ENCODE results near the gene HJV. TPM values are rescaled to one million over a fixed set of nuclear protein-coding genes. Genes with fewer than 3 reads are reported as not detected.

Gene HJV
- total RNA-seq, 1 experiment from 2014 or later = not detected

- Histone ChIP-seq H4K20me1 (ENCODE audit: control insufficient read depth, insufficient read depth, insufficient read length) (no peaks in the 10 kb centered on the region), H3K79me1 (ENCODE audit: insufficient read depth, low read depth, low read length, poor library complexity, severe bottlenecking) (no peaks in the 10 kb centered on the region), H3K27me3 (ENCODE audit: insufficient read depth, low read length) (no peaks in the 10 kb centered on the region), H3K27ac (ENCODE audit: insufficient read length, low read depth, low read length) (no peak overlapping the region), H3K4ac (ENCODE audit: low read depth, low read length) (no peak overlapping the region), H4K8ac (replicated peaks; ENCODE audit: insufficient read length, low read depth, low read length) (no peak overlapping the region), H3K23ac (ENCODE audit: insufficient read length, low read depth, low read length) (no peak overlapping the region), H3K23me2 (ENCODE audit: insufficient read length, low read depth, low read length, poor library complexity, severe bottlenecking) (peaks cover 6% of the 10 kb centered on the region), H3K4me1 (ENCODE audit: insufficient read depth, low read length) (no peaks in the 10 kb centered on the region), H2BK120ac (ENCODE audit: low read depth, low read length, poor library complexity, severe bottlenecking) (no peak overlapping the region), H2BK5ac (ENCODE audit: insufficient read length, low read length) (no peak overlapping the region), H2BK20ac (ENCODE audit: low read depth, low read length, poor library complexity, severe bottlenecking) (no peak overlapping the region), H3T11ph (ENCODE audit: low read length) (no peak overlapping the region), H2BK15ac (ENCODE audit: low read depth, low read length) (no peak overlapping the region), H2BK12ac (ENCODE audit: insufficient read length, low read depth, low read length) (no peak overlapping the region), H3K56ac (ENCODE audit: insufficient read length, low read depth, low read length) (no peak overlapping the region), H3K18ac (ENCODE audit: insufficient read length, low read depth, low read length) (no peak overlapping the region), H3K4me2 (ENCODE audit: insufficient read depth, insufficient read length, low read length) (peak overlapping the region; percentile 67), H3K14ac (ENCODE audit: insufficient read depth, low read length) (no peak overlapping the region), H3K9me3 (ENCODE audit: control insufficient read depth, low read depth, low read length) (no peaks in the 10 kb centered on the region), H3K79me2 (ENCODE audit: insufficient read depth, low read length) (no peaks in the 10 kb centered on the region), H2AK5ac (ENCODE audit: insufficient read length, low read length) (no peak overlapping the region), H3K9ac (ENCODE audit: extremely low read depth, insufficient read length, low read length) (no peak overlapping the region), H4K91ac (ENCODE audit: insufficient read length, low read depth, low read length) (no peak overlapping the region), H2AFZ (ENCODE audit: low read length) (no peak overlapping the region), H4K5ac (ENCODE audit: insufficient read length, low read depth, low read length) (no peak overlapping the region)
- peaks cover 8% of the 10 kb centered on the region for H3K27me3 Mint-ChIP-seq (ENCODE audit: low read depth)
- TF ChIP-seq, protein P1, sequence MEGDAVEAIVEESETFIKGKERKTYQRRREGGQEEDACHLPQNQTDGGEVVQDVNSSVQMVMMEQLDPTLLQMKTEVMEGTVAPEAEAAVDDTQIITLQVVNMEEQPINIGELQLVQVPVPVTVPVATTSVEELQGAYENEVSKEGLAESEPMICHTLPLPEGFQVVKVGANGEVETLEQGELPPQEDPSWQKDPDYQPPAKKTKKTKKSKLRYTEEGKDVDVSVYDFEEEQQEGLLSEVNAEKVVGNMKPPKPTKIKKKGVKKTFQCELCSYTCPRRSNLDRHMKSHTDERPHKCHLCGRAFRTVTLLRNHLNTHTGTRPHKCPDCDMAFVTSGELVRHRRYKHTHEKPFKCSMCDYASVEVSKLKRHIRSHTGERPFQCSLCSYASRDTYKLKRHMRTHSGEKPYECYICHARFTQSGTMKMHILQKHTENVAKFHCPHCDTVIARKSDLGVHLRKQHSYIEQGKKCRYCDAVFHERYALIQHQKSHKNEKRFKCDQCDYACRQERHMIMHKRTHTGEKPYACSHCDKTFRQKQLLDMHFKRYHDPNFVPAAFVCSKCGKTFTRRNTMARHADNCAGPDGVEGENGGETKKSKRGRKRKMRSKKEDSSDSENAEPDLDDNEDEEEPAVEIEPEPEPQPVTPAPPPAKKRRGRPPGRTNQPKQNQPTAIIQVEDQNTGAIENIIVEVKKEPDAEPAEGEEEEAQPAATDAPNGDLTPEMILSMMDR (conservative IDR thresholded peaks at IDR 0.05) = no peak
- H3K4me3 Mint-ChIP-seq = peak overlapping the region; percentile 99 to 100
- no CpG with 5 or more reads among the region's 10 CpGs for WGBS (ENCODE audit: extremely low coverage, insufficient read length, low lambda C conversion rate)
- peaks cover 15 to 17% of the 10 kb centered on the region in 2 experiments for H3K4me1 Mint-ChIP-seq
- DNase-seq = no peak
- peaks cover 3 to 8% of the 10 kb centered on the region in 2 experiments; a peak in 2 of 5 replicates for H3K9me3 Mint-ChIP-seq
- H3K36me3 Mint-ChIP-seq (ENCODE audit: insufficient read depth in 1 of 3, low read depth in 3 of 3) = no peaks in the 10 kb centered on the region; a peak in 1 of 7 replicates
- H3K27ac Mint-ChIP-seq = peak overlapping the region in 1 of 3 experiments; percentile 70; a peak in 1 of 7 replicates
Measured at GRCh38 chr1:146036241-146036964, 14.9 kb upstream of the HJV start.

Data from H9 (cell line).